Measurements from ENCODE around the gene DEPDC7.
"Not testable (repeated sequence)": the region's sequence is repeated elsewhere in the genome, so short reads cannot be mapped to it uniquely, and the experiment has no call there.

The DEPDC7 gene

GRCh38 chr11:33045551-33046255 lies 30.0 kb downstream of the DEPDC7 start:
- no peaks in the 10 kb centered on the region for H3K9me3 ChIP-seq (ENCODE audit: control insufficient read depth, low read depth, low read length)
- H3K27me3 ChIP-seq (ENCODE audit: control insufficient read depth, insufficient read depth, low read length): no peaks in the 10 kb centered on the region
- H3K4me3 ChIP-seq (ENCODE audit: low read length): no peak overlapping the region
- peaks cover 6% of the 10 kb centered on the region for H3K4me1 ChIP-seq (ENCODE audit: control insufficient read depth, low read depth, low read length)
- H3K9ac ChIP-seq (ENCODE audit: low read length): no peak overlapping the region
- H3K36me3 ChIP-seq (ENCODE audit: control insufficient read depth, low read depth, low read length): peaks cover 27% of the 10 kb centered on the region
- no peak overlapping the region for H3K27ac ChIP-seq (ENCODE audit: low read length)

GRCh38 chr11:33048701-33049100 lies 33.0 kb downstream of the DEPDC7 start:
- peaks cover 25% of the 10 kb centered on the region for H3K36me3 ChIP-seq (ENCODE audit: control insufficient read depth, low read depth, low read length)
- not testable (repeated sequence) for H3K4me1 ChIP-seq (ENCODE audit: control insufficient read depth, low read depth, low read length); H3K9ac ChIP-seq (ENCODE audit: low read length); H3K9me3 ChIP-seq (ENCODE audit: control insufficient read depth, low read depth, low read length); H3K4me3 ChIP-seq (ENCODE audit: low read length); H3K27ac ChIP-seq (ENCODE audit: low read length); H3K27me3 ChIP-seq (ENCODE audit: control insufficient read depth, insufficient read depth, low read length)

GRCh38 chr11:33049565-33050408 lies 34.1 kb downstream of the DEPDC7 start:
- peaks cover 15% of the 10 kb centered on the region for H3K36me3 ChIP-seq (ENCODE audit: control insufficient read depth, low read depth, low read length)
- not testable (repeated sequence) for H3K4me3 ChIP-seq (ENCODE audit: low read length); H3K9ac ChIP-seq (ENCODE audit: low read length); H3K4me1 ChIP-seq (ENCODE audit: control insufficient read depth, low read depth, low read length); H3K27me3 ChIP-seq (ENCODE audit: control insufficient read depth, insufficient read depth, low read length); H3K9me3 ChIP-seq (ENCODE audit: control insufficient read depth, low read depth, low read length); H3K27ac ChIP-seq (ENCODE audit: low read length)

- peaks cover 12% of the 10 kb centered on the region for H3K36me3 ChIP-seq (ENCODE audit: control insufficient read depth, low read depth, low read length)
- no peak overlapping the region for H3K9ac ChIP-seq (ENCODE audit: low read length)
Observed at GRCh38 chr11:33052231-33052630, 36.6 kb downstream of the DEPDC7 start.

GRCh38 chr11:33055375-33055774 lies 39.7 kb downstream of the DEPDC7 start:
- Histone ChIP-seq H3K4me1 (ENCODE audit: control insufficient read depth, low read depth, low read length) (no peaks in the 10 kb centered on the region), H3K9ac (ENCODE audit: low read length) (no peak overlapping the region), H3K27ac (ENCODE audit: low read length) (no peak overlapping the region), H3K9me3 (ENCODE audit: control insufficient read depth, low read depth, low read length) (no peaks in the 10 kb centered on the region), H3K36me3 (ENCODE audit: control insufficient read depth, low read depth, low read length) (peaks cover 25% of the 10 kb centered on the region), H3K4me3 (ENCODE audit: low read length) (no peak overlapping the region), H3K27me3 (ENCODE audit: control insufficient read depth, insufficient read depth, low read length) (no peaks in the 10 kb centered on the region)

More at GRCh38 chr11:33052231-33052630, 36.6 kb downstream of the DEPDC7 start:
- Histone ChIP-seq H3K4me1 (ENCODE audit: control insufficient read depth, low read depth, low read length) (peaks cover 3% of the 10 kb centered on the region), H3K9me3 (ENCODE audit: control insufficient read depth, low read depth, low read length) (no peaks in the 10 kb centered on the region), H3K27me3 (ENCODE audit: control insufficient read depth, insufficient read depth, low read length) (no peaks in the 10 kb centered on the region), H3K27ac (ENCODE audit: low read length) (no peak overlapping the region), H3K4me3 (ENCODE audit: low read length) (no peak overlapping the region)

- peaks cover 29% of the 10 kb centered on the region for H3K36me3 ChIP-seq (ENCODE audit: control insufficient read depth, low read depth, low read length)
- no peaks in the 10 kb centered on the region for H3K9me3 ChIP-seq (ENCODE audit: control insufficient read depth, low read depth, low read length)
- H3K4me3 ChIP-seq (ENCODE audit: low read length): no peak overlapping the region
- H3K27ac ChIP-seq (ENCODE audit: low read length): no peak overlapping the region
- no peaks in the 10 kb centered on the region for H3K4me1 ChIP-seq (ENCODE audit: control insufficient read depth, low read depth, low read length)
- H3K9ac ChIP-seq (ENCODE audit: low read length): no peak overlapping the region
- H3K27me3 ChIP-seq (ENCODE audit: control insufficient read depth, insufficient read depth, low read length): no peaks in the 10 kb centered on the region
Observed at GRCh38 chr11:33057284-33057683, 41.6 kb downstream of the DEPDC7 start.

GRCh38 chr11:33059331-33060007 lies 43.8 kb downstream of the DEPDC7 start:
- Histone ChIP-seq H3K4me3 (ENCODE audit: low read length) (no peak overlapping the region), H3K36me3 (ENCODE audit: control insufficient read depth, low read depth, low read length) (peaks cover 35% of the 10 kb centered on the region), H3K9ac (ENCODE audit: low read length) (no peak overlapping the region), H3K27me3 (ENCODE audit: control insufficient read depth, insufficient read depth, low read length) (no peaks in the 10 kb centered on the region), H3K27ac (ENCODE audit: low read length) (no peak overlapping the region), H3K9me3 (ENCODE audit: control insufficient read depth, low read depth, low read length) (no peaks in the 10 kb centered on the region), H3K4me1 (ENCODE audit: control insufficient read depth, low read depth, low read length) (no peaks in the 10 kb centered on the region)

GRCh38 chr11:33060271-33060670 lies 44.6 kb downstream of the DEPDC7 start:
- Histone ChIP-seq H3K4me3 (ENCODE audit: low read length) (no peak overlapping the region), H3K9me3 (ENCODE audit: control insufficient read depth, low read depth, low read length) (no peaks in the 10 kb centered on the region), H3K4me1 (ENCODE audit: control insufficient read depth, low read depth, low read length) (no peaks in the 10 kb centered on the region), H3K27me3 (ENCODE audit: control insufficient read depth, insufficient read depth, low read length) (no peaks in the 10 kb centered on the region), H3K27ac (ENCODE audit: low read length) (no peak overlapping the region), H3K36me3 (ENCODE audit: control insufficient read depth, low read depth, low read length) (peaks cover 35% of the 10 kb centered on the region), H3K9ac (ENCODE audit: low read length) (no peak overlapping the region)

GRCh38 chr11:33062137-33062536 lies 46.5 kb downstream of the DEPDC7 start:
- H3K36me3 ChIP-seq (ENCODE audit: control insufficient read depth, low read depth, low read length): peaks cover 39% of the 10 kb centered on the region
- H3K27ac ChIP-seq (ENCODE audit: low read length): no peak overlapping the region
- no peak overlapping the region for H3K9ac ChIP-seq (ENCODE audit: low read length)
- H3K4me1 ChIP-seq (ENCODE audit: control insufficient read depth, low read depth, low read length): no peaks in the 10 kb centered on the region
- no peak overlapping the region for H3K4me3 ChIP-seq (ENCODE audit: low read length)
- no peaks in the 10 kb centered on the region for H3K27me3 ChIP-seq (ENCODE audit: control insufficient read depth, insufficient read depth, low read length)
- no peaks in the 10 kb centered on the region for H3K9me3 ChIP-seq (ENCODE audit: control insufficient read depth, low read depth, low read length)

GRCh38 chr11:33063326-33063881 lies 47.7 kb downstream of the DEPDC7 start:
- Histone ChIP-seq H3K27ac (ENCODE audit: low read length) (no peak overlapping the region), H3K27me3 (ENCODE audit: control insufficient read depth, insufficient read depth, low read length) (no peaks in the 10 kb centered on the region), H3K9me3 (ENCODE audit: control insufficient read depth, low read depth, low read length) (no peaks in the 10 kb centered on the region), H3K4me1 (ENCODE audit: control insufficient read depth, low read depth, low read length) (no peaks in the 10 kb centered on the region), H3K9ac (ENCODE audit: low read length) (no peak overlapping the region), H3K36me3 (ENCODE audit: control insufficient read depth, low read depth, low read length) (peaks cover 27% of the 10 kb centered on the region), H3K4me3 (ENCODE audit: low read length) (no peak overlapping the region)

GRCh38 chr11:33064033-33064825 lies 48.6 kb downstream of the DEPDC7 start:
- Histone ChIP-seq H3K27ac (ENCODE audit: low read length) (no peak overlapping the region), H3K9ac (ENCODE audit: low read length) (no peak overlapping the region), H3K36me3 (ENCODE audit: control insufficient read depth, low read depth, low read length) (peaks cover 26% of the 10 kb centered on the region)

More at GRCh38 chr11:33064033-33064825, 48.6 kb downstream of the DEPDC7 start:
- Histone ChIP-seq H3K4me3 (ENCODE audit: low read length) (no peak overlapping the region), H3K27me3 (ENCODE audit: control insufficient read depth, insufficient read depth, low read length) (no peaks in the 10 kb centered on the region), H3K4me1 (ENCODE audit: control insufficient read depth, low read depth, low read length) (no peaks in the 10 kb centered on the region), H3K9me3 (ENCODE audit: control insufficient read depth, low read depth, low read length) (no peaks in the 10 kb centered on the region)
